ENCODE data around the gene GBE1.

The GBE1 gene

GRCh38 chr3:81490541-81491288, 270.7 kb downstream of the GBE1 start:
- peak; percentile 85 for DNase-seq (ENCODE audit: low read depth)
- H3K4me3 ChIP-seq (ENCODE audit: low read depth, low read length): no peak overlapping the region
- no peak for TF ChIP-seq MAX (IDR thresholded peaks at IDR 0.05; ENCODE audit: low read depth, low read length)
- TF ChIP-seq POLR2A (IDR thresholded peaks at IDR 0.05; ENCODE audit: extremely low read depth, insufficient read length): no peak
- no peak for TF ChIP-seq MYC (IDR thresholded peaks at IDR 0.05; ENCODE audit: low read depth, low read length)
- peak; percentile 66 for TF ChIP-seq CTCF (IDR thresholded peaks at IDR 0.05; ENCODE audit: low read depth, low read length)

GRCh38 chr3:81485444-81485865, 276.0 kb downstream of the GBE1 start:
- no peak overlapping the region for H3K4me3 ChIP-seq (ENCODE audit: low read depth, low read length)
- DNase-seq (ENCODE audit: low read depth): peak; percentile 5
- TF ChIP-seq MAX (IDR thresholded peaks at IDR 0.05; ENCODE audit: low read depth, low read length): 0 out of 2 replicates have a peak, but pooled peaks have one; percentile 4
- no peak for TF ChIP-seq POLR2A (IDR thresholded peaks at IDR 0.05; ENCODE audit: extremely low read depth, insufficient read length)
- no peak for TF ChIP-seq CTCF (IDR thresholded peaks at IDR 0.05; ENCODE audit: low read depth, low read length)

- DNase-seq (ENCODE audit: low read depth): no peak
- no peak overlapping the region for H3K4me3 ChIP-seq (ENCODE audit: low read depth, low read length)
- TF ChIP-seq MYC (IDR thresholded peaks at IDR 0.05; ENCODE audit: low read depth, low read length) (no peak), CTCF (IDR thresholded peaks at IDR 0.05; ENCODE audit: low read depth, low read length) (no peak)
Observed at GRCh38 chr3:81484520-81484919, 276.9 kb downstream of the GBE1 start.

- no peak for TF ChIP-seq CTCF (IDR thresholded peaks at IDR 0.05; ENCODE audit: low read depth, low read length)
- TF ChIP-seq MAX (IDR thresholded peaks at IDR 0.05; ENCODE audit: low read depth, low read length): no peak
- TF ChIP-seq POLR2A (IDR thresholded peaks at IDR 0.05; ENCODE audit: extremely low read depth, insufficient read length): no peak
- TF ChIP-seq MYC (IDR thresholded peaks at IDR 0.05; ENCODE audit: low read depth, low read length): no peak
- no peak overlapping the region for H3K4me3 ChIP-seq (ENCODE audit: low read depth, low read length)
- DNase-seq (ENCODE audit: low read depth): no peak
Observed at GRCh38 chr3:81483046-81483445, 278.4 kb downstream of the GBE1 start.

GRCh38 chr3:81477740-81478139, 283.7 kb downstream of the GBE1 start:
- TF ChIP-seq MYC (IDR thresholded peaks at IDR 0.05; ENCODE audit: low read depth, low read length): no peak
- no peak for TF ChIP-seq POLR2A (IDR thresholded peaks at IDR 0.05; ENCODE audit: extremely low read depth, insufficient read length)
- DNase-seq (ENCODE audit: low read depth): no peak
- H3K4me3 ChIP-seq (ENCODE audit: low read depth, low read length): no peak overlapping the region

GRCh38 chr3:81476692-81477091, 284.8 kb downstream of the GBE1 start:
- DNase-seq (ENCODE audit: low read depth): no peak
- H3K4me3 ChIP-seq (ENCODE audit: low read depth, low read length): no peak overlapping the region
- TF ChIP-seq MAX (IDR thresholded peaks at IDR 0.05; ENCODE audit: low read depth, low read length) (no peak), MYC (IDR thresholded peaks at IDR 0.05; ENCODE audit: low read depth, low read length) (no peak), POLR2A (IDR thresholded peaks at IDR 0.05; ENCODE audit: extremely low read depth, insufficient read length) (no peak), CTCF (IDR thresholded peaks at IDR 0.05; ENCODE audit: low read depth, low read length) (no peak)

Measured in NB4 (cell line).